CD8-positive, alpha-beta memory T cell (primary cell): ENCODE measurements around the gene GPR15LG. TPM values are rescaled to one million over a fixed set of nuclear protein-coding genes. Genes with fewer than 3 reads are reported as not detected.
"Not testable (repeated sequence)": the region's sequence is repeated elsewhere in the genome, so short reads cannot be mapped to it uniquely, and the experiment has no call there.

Experiments
- CTCF ChIA-PET: fragments of 350-600 bp; sonication (Branson Sonifier 250); formaldehyde crosslinking; loops from one replicate; lab custom pipeline; 2021; ENCODE audit warnings: antibody characterized with exemption; lab: Charles Lee
- POLR2A ChIA-PET: fragments of 350-600 bp; sonication (Branson Sonifier 250); formaldehyde crosslinking; loops from one replicate; lab custom pipeline; 2021; ENCODE audit warnings: antibody characterized with exemption; lab: Charles Lee
- DNase-seq, 5 donors: peaks; one replicate each; pipeline versions ENCODE4 v3.0.0 to v3.0.0-alpha.2; 2020 to 2022; ENCODE audit warnings: mixed read lengths in 1 of 5
- H3K27ac ChIP-seq: one replicate; pipeline ENCODE4 v1.7.0; 2013; ENCODE audit warnings: low read depth, mild to moderate bottlenecking, low read length, moderate library complexity
- H3K27me3 ChIP-seq: 2 replicates; pipeline ENCODE4 v1.7.0; 2013; ENCODE audit warnings: low read length, mild to moderate bottlenecking; ENCODE audit not compliant: insufficient read depth, poor library complexity, severe bottlenecking
- H3K36me3 ChIP-seq: 2 replicates; pipeline ENCODE4 v1.7.0; 2013; ENCODE audit warnings: mild to moderate bottlenecking, low read length, moderate library complexity; ENCODE audit not compliant: insufficient read depth
- H3K4me1 ChIP-seq: 2 replicates; pipeline ENCODE4 v1.7.0; 2013; ENCODE audit warnings: mild to moderate bottlenecking, low read length, moderate library complexity; ENCODE audit not compliant: insufficient read depth
- H3K4me3 ChIP-seq: 2 replicates; pipeline ENCODE4 v1.7.0; 2013; ENCODE audit warnings: mild to moderate bottlenecking, low read length
- H3K9me3 ChIP-seq: 2 replicates; pipeline ENCODE4 v1.7.0; 2013; ENCODE audit warnings: mild to moderate bottlenecking, low read length
- H3K27ac Mint-ChIP-seq, 8 donors: one replicate each; pipeline ENCODE4 v1.8.0; 2020 to 2021; ENCODE audit warnings: mixed read lengths in 8 of 8, mild to moderate bottlenecking in 6 of 8, inconsistent platforms in 3 of 8, moderate library complexity in 3 of 8
- H3K27me3 Mint-ChIP-seq, 2 donors: one replicate each; pipeline ENCODE4 v1.8.0; 2020 to 2021; ENCODE audit warnings: mixed read lengths in 2 of 2, mild to moderate bottlenecking in 1 of 2, moderate library complexity in 1 of 2
- H3K36me3 Mint-ChIP-seq, 3 donors: one replicate each; pipeline ENCODE4 v1.8.0; 2020 to 2021; ENCODE audit warnings: mixed read lengths in 3 of 3, inconsistent platforms in 1 of 3, mild to moderate bottlenecking in 1 of 3
- H3K4me1 Mint-ChIP-seq, 3 donors: one replicate each; pipeline ENCODE4 v1.8.0; 2020 to 2021; ENCODE audit warnings: mixed read lengths in 3 of 3, inconsistent platforms in 1 of 3, mild to moderate bottlenecking in 1 of 3
- H3K4me3 Mint-ChIP-seq, 7 donors: one replicate each; pipeline ENCODE4 v1.8.0; 2020 to 2021; ENCODE audit warnings: mixed read lengths in 7 of 7, mild to moderate bottlenecking in 6 of 7, moderate library complexity in 4 of 7, inconsistent platforms in 2 of 7
- H3K9me3 Mint-ChIP-seq, 5 donors: one replicate each; pipeline ENCODE4 v1.8.0; 2020 to 2022; ENCODE audit warnings: mixed read lengths in 5 of 5, mild to moderate bottlenecking in 3 of 5, moderate library complexity in 2 of 5, inconsistent platforms in 1 of 5
- polyA plus RNA-seq: library from polyadenylated mRNA; unstranded; fragments of 300-500 nt; fragmentation: Illumina TruSeq; gene quantifications from one replicate; pipeline ENCODE4 v1.2.3, GENCODE V29; 2021
- total RNA-seq, 2 experiments: library from RNA; stranded (reverse); gene quantifications; one replicate each; pipeline ENCODE4 v1.2.3, GENCODE V29; 2021

The GPR15LG gene
- total and polyA plus RNA-seq, 3 experiments from 2014 or later, result not detected

- Mint-ChIP-seq H3K36me3 (peaks cover 5 to 43% (median 8%) of the 10 kb centered on the region in 3 donors), H3K9me3 (no peaks in the 10 kb centered on the region), H3K4me1 (peaks cover 27 to 44% (median 32%) of the 10 kb centered on the region in 3 donors), H3K4me3 (peak overlapping the region; percentile 87 to 98 (median 95)), H3K27me3 (peaks cover 0 to 3% of the 10 kb centered on the region in 2 donors), H3K27ac (peak overlapping the region; percentile 97 to 100 (median 99))
- POLR2A ChIA-PET, result interaction anchor here (1.1 kb wide), 1 partner anchor 189 kb away, joined by 3 read pairs; no protein-coding TSS in a partner anchor
- H3K36me3 ChIP-seq, result peaks cover 25% of the 10 kb centered on the region
- no peaks in the 10 kb centered on the region for H3K9me3 ChIP-seq
- CTCF ChIA-PET, result interaction anchor here (2.5 to 4.7 kb wide), 3 partner anchors 9 to 66 kb away, joined by 8 to 34 read pairs (median 24); no protein-coding TSS in a partner anchor
- peak overlapping the region; percentile 99 for H3K27ac ChIP-seq
- peak overlapping the region; percentile 96 for H3K4me3 ChIP-seq
- peak in 1 of 5 donors; percentile 45 for DNase-seq
- peaks cover 18% of the 10 kb centered on the region for H3K4me1 ChIP-seq
- H3K27me3 ChIP-seq, result no peaks in the 10 kb centered on the region
Measured at GRCh38 chr10:84140036-84140379, 33.6 kb upstream of the GPR15LG start.

DNA sequence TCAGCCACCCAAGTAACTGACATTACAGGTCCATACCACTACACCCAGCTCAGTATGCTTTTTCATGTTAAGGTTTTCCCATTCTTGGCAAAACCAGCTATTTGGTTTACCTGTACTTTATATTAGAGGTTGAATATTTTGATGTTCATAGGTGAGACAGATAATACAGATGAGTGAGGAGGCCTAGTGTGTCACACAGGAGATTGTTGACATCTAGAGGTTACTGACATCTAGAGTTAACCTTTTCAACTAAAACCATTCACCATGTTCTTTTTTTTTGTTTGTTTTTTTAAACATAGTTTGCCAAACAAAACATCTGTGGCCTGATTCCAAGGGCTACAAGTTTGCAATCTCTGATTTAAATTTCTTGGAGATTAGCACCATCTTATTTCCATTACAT is 26.3 kb upstream of the GPR15LG start:
- Histone ChIP-seq H3K36me3 (peaks cover 78% of the 10 kb centered on the region), H3K27me3 (no peaks in the 10 kb centered on the region), H3K4me3 (no peak overlapping the region), H3K4me1 (no peaks in the 10 kb centered on the region), H3K9me3 (no peaks in the 10 kb centered on the region), H3K27ac (no peak overlapping the region)
- peaks cover 9 to 85% (median 16%) of the 10 kb centered on the region in 3 donors for H3K36me3 Mint-ChIP-seq
- ChIA-PET POLR2A (interaction anchor here (1.8 to 2.2 kb wide), 2 partner anchors 9 to 30 kb away, joined by 5 to 10 read pairs; partner anchors contain the start of gene GHITM), CTCF (interaction anchor here (0.6 to 5.3 kb wide), 17 partner anchors 8 to 116 kb away, joined by 3 to 104 read pairs (median 4); partner anchors contain the start of gene GHITM)
- H3K4me3 Mint-ChIP-seq, result no peak overlapping the region
- no peaks in the 10 kb centered on the region for H3K27me3 Mint-ChIP-seq
- peaks cover 5 to 36% (median 7%) of the 10 kb centered on the region in 3 donors for H3K4me1 Mint-ChIP-seq
- no peaks in the 10 kb centered on the region for H3K9me3 Mint-ChIP-seq
- H3K27ac Mint-ChIP-seq, result peak overlapping the region in 2 of 8 donors; percentile 24 to 71
- no peak for DNase-seq

DNA sequence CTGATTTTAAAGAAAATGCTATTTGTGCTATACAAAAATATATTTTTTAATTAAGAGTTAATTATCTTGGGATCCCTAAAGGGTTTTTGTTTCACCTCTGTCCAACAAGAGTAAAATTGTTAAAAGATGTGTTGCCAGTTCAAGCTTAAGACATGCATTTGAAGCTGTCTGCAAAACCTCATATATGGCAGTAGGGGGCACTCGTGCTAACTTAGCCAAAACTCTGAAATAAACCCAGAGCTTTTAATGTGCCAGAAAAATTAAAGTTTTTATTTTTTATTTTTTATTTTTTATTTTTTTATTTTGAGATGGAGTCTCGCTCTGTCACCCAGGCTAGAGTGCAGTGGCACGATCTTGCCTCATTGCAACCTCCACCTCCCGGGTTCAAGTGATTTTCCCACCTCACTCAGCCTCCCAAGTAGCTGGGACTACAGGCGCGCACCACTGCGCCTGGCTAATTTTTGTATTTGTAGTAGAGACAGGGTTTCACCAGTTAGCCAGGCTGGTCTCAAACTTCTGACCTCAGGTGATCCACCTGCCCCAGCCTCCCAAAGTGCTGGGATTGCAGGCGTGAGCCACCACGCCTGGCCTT is 25.5 kb upstream of the GPR15LG start:
- not testable (repeated sequence) for H3K4me3 ChIP-seq, H3K9me3 Mint-ChIP-seq, H3K27me3 ChIP-seq, H3K27me3 Mint-ChIP-seq, H3K4me3 Mint-ChIP-seq, H3K4me1 ChIP-seq, H3K27ac ChIP-seq, H3K9me3 ChIP-seq
- peaks cover 9 to 86% (median 15%) of the 10 kb centered on the region in 3 donors for H3K36me3 Mint-ChIP-seq
- H3K36me3 ChIP-seq, result peaks cover 79% of the 10 kb centered on the region
- DNase-seq, result peak in 3 of 5 donors; percentile 3 to 44 (median 36)
- CTCF ChIA-PET, result interaction anchor here (0.7 to 5.3 kb wide), 18 partner anchors 8 to 115 kb away, joined by 3 to 104 read pairs (median 4); partner anchors contain the start of gene GHITM
- peak overlapping the region in 1 of 8 donors; percentile 54 for H3K27ac Mint-ChIP-seq
- POLR2A ChIA-PET, result interaction anchor here (1.8 to 2.2 kb wide), 2 partner anchors 10 to 29 kb away, joined by 5 to 10 read pairs; partner anchors contain the start of gene GHITM
- H3K4me1 Mint-ChIP-seq, result peaks cover 5 to 30% (median 5%) of the 10 kb centered on the region in 3 donors

- POLR2A ChIA-PET, result interaction anchor here (2.2 kb wide), 1 partner anchor 11 kb away, joined by 10 read pairs; the partner anchor contains the start of gene GHITM
Measured at GRCh38 chr10:84149854-84150253, 23.7 kb upstream of the GPR15LG start.

DNA sequence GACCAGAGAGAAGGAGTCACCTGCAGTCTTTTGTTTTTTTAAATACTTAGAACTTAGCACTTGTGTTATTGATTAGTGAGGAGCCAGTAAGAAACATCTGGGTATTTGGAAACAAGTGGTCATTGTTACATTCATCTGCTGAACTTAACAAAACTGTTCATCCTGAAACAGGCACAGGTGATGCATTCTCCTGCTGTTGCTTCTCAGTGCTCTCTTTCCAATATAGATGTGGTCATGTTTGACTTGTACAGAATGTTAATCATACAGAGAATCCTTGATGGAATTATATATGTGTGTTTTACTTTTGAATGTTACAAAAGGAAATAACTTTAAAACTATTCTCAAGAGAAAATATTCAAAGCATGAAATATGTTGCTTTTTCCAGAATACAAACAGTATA is 20.8 kb upstream of the GPR15LG start:
- H3K27me3 Mint-ChIP-seq, result no peaks in the 10 kb centered on the region
- no peak for DNase-seq
- H3K36me3 Mint-ChIP-seq, result peaks cover 0 to 66% (median 5%) of the 10 kb centered on the region in 3 donors
- Histone ChIP-seq H3K9me3 (no peaks in the 10 kb centered on the region), H3K36me3 (peaks cover 46% of the 10 kb centered on the region), H3K4me3 (no peak overlapping the region), H3K27me3 (no peaks in the 10 kb centered on the region), H3K27ac (no peak overlapping the region), H3K4me1 (peaks cover 4% of the 10 kb centered on the region)
- POLR2A ChIA-PET, result no interaction called here
- no peaks in the 10 kb centered on the region for H3K9me3 Mint-ChIP-seq
- H3K27ac Mint-ChIP-seq, result peak overlapping the region in 2 of 8 donors; percentile 32 to 50
- CTCF ChIA-PET, result interaction anchor here (1.1 kb wide), 1 partner anchor 53 kb away, joined by 3 read pairs; no protein-coding TSS in a partner anchor
- H3K4me3 Mint-ChIP-seq, result no peak overlapping the region
- peaks cover 13 to 28% (median 16%) of the 10 kb centered on the region in 3 donors for H3K4me1 Mint-ChIP-seq

More at GRCh38 chr10:84149854-84150253, 23.7 kb upstream of the GPR15LG start:
- Histone ChIP-seq H3K27ac (no peak overlapping the region), H3K27me3 (no peaks in the 10 kb centered on the region), H3K9me3 (no peaks in the 10 kb centered on the region), H3K4me3 (no peak overlapping the region), H3K4me1 (no peaks in the 10 kb centered on the region), H3K36me3 (peaks cover 71% of the 10 kb centered on the region)
- Mint-ChIP-seq H3K27ac (peak overlapping the region in 2 of 8 donors; percentile 54 to 86), H3K27me3 (no peaks in the 10 kb centered on the region), H3K4me3 (no peak overlapping the region), H3K4me1 (peaks cover 3 to 21% (median 5%) of the 10 kb centered on the region in 3 donors), H3K9me3 (no peaks in the 10 kb centered on the region), H3K36me3 (peaks cover 4 to 85% (median 10%) of the 10 kb centered on the region in 3 donors)
- no peak for DNase-seq
- CTCF ChIA-PET, result interaction anchor here (0.7 to 5.3 kb wide), 5 partner anchors 9 to 390 kb away, joined by 3 to 104 read pairs (median 24); partner anchors contain the start of gene GHITM

DNA sequence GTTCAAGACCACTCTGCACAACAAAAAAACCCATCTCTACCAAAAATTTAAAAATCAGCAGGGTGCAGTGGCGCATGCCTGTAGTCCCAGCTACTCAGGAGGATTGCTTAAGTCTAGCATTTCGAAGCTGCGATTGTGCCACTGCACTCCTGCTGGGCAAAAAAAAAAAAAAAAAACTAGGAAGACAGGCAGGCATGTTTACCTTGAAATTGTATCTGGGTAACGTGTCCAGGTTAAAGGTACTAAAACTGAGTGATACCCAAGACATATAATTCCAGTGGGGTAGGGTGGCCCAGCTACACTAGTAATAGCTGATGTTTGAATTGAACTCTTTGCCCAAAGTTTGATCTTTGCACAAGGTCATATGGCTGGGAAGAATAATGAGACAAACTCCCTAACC is 18.1 kb upstream of the GPR15LG start:
- peaks cover 0 to 45% (median 5%) of the 10 kb centered on the region in 3 donors for H3K36me3 Mint-ChIP-seq
- peaks cover 28% of the 10 kb centered on the region for H3K36me3 ChIP-seq
- H3K9me3 Mint-ChIP-seq, result no peaks in the 10 kb centered on the region
- no peaks in the 10 kb centered on the region for H3K9me3 ChIP-seq
- H3K4me1 Mint-ChIP-seq, result peaks cover 13 to 35% (median 21%) of the 10 kb centered on the region in 3 donors
- H3K27me3 Mint-ChIP-seq, result no peaks in the 10 kb centered on the region
- H3K27me3 ChIP-seq, result no peaks in the 10 kb centered on the region
- CTCF ChIA-PET, result interaction anchor here (1.5 to 1.7 kb wide), 2 partner anchors 8 to 18 kb away, joined by 3 to 5 read pairs; partner anchors contain the start of gene GPR15LG
- H3K4me1 ChIP-seq, result peaks cover 4% of the 10 kb centered on the region
- no peak overlapping the region for H3K4me3 ChIP-seq
- POLR2A ChIA-PET, result no interaction called here
- H3K27ac Mint-ChIP-seq, result peak overlapping the region in 6 of 8 donors; percentile 8 to 77 (median 42)
- no peak for DNase-seq
- H3K4me3 Mint-ChIP-seq, result peak overlapping the region in 1 of 7 donors; percentile 18
- no peak overlapping the region for H3K27ac ChIP-seq

DNA sequence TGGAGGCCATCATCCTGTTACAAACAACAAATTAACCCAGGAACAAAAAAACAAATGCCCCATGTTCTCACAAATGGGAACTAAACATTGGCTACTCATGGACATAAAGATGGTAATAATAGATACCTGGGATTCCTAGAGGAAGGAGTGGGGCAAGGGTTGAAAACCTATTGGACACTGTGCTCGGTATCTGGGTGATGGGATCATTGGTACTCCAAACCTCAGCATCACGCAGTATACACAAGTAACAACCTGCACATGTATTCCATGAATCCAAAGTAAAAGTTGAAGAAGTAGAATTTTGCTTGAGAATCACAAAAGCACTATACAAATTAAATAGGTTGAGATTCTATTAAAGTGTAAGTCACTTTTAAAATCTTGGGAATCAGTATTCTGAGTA is 17.6 kb upstream of the GPR15LG start:
- no peak overlapping the region for H3K4me3 ChIP-seq
- peaks cover 23% of the 10 kb centered on the region for H3K36me3 ChIP-seq
- DNase-seq, result no peak
- H3K4me3 Mint-ChIP-seq, result no peak overlapping the region
- H3K4me1 Mint-ChIP-seq, result peaks cover 13 to 31% (median 17%) of the 10 kb centered on the region in 3 donors
- no peaks in the 10 kb centered on the region for H3K9me3 Mint-ChIP-seq
- peaks cover 0 to 40% (median 5%) of the 10 kb centered on the region in 3 donors for H3K36me3 Mint-ChIP-seq
- H3K27ac ChIP-seq, result no peak overlapping the region
- H3K27ac Mint-ChIP-seq, result peak overlapping the region in 5 of 8 donors; percentile 8 to 77 (median 35)
- peaks cover 4% of the 10 kb centered on the region for H3K4me1 ChIP-seq
- no peaks in the 10 kb centered on the region for H3K27me3 Mint-ChIP-seq
- H3K9me3 ChIP-seq, result no peaks in the 10 kb centered on the region
- CTCF ChIA-PET, result interaction anchor here (0.7 to 1.5 kb wide), 2 partner anchors 9 to 50 kb away, joined by 3 to 5 read pairs; no protein-coding TSS in a partner anchor
- no peaks in the 10 kb centered on the region for H3K27me3 ChIP-seq
- POLR2A ChIA-PET, result no interaction called here
